GM10248 (cell line): ENCODE results near the gene ADAMTS3.

Experiments
- CTCF ChIA-PET: fragments of 300-600 bp; sonication (Branson Sonifier 250); formaldehyde crosslinking; extraction: SDS; loops from one replicate; lab custom pipeline; 2021; ENCODE audit warnings: antibody characterized with exemption; lab: Yijun Ruan, JAX
- POLR2A ChIA-PET: fragments of 350-650 bp; sonication (Branson Sonifier 250); formaldehyde crosslinking; extraction: SDS; loops from one replicate; lab custom pipeline; 2020; ENCODE audit warnings: antibody characterized with exemption; lab: Yijun Ruan, JAX
- DNase-seq: peaks from one replicate; pipeline ENCODE4 v3.0.0; 2012; ENCODE audit errors: extremely low spot score
- TF ChIP-seq, protein P1 (sequence below): IDR thresholded peaks from 2 replicates; pipeline ENCODE4 v1.5.1; 2012; ENCODE audit warnings: mild to moderate bottlenecking, low read depth; ENCODE audit errors: extremely low read depth, missing control alignments, control extremely low read depth

The ADAMTS3 gene

DNA sequence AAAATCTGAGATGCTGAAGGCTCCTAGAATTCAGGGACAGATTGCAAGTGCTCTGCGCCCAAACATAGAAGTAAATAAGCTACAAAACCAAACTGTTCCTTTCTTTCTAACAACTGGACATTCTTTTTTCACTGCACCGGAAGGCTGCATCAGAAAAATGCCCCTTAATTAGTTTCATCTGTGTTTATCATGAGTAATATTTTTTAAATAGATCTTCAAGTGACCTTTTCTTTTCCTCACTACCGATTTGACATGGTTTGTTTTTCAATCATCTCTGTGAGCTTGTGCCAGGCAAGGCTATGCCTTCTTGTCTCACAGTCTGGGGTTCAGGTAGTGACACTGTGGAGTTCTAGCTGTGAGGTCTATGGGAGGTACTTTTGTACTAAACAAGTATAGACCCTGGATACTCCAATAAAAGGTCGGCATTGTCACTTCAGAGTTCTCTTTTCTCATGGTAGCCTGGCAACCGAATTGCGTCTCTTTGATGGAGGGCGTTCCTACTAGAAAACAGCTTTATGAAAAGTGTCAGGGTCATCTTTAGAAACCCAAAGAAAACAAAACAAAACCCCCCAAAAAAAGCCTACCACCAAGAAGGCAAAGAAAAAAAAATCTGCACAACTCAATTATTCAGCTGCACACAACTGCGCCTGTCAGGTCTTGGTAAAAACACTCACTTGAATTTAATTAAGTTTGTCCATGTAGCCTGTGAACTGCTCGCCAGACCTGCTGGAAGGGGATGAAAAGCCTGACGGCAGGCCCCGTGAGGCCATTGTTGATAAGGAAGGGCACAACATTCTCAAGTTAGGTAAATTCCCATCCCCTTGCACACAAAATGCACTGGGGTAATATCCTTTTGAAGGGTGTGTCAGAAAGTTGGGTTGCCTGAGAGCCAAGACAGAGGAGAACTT lies 22.8 kb upstream of the ADAMTS3 start:
- no peak for DNase-seq
- ChIA-PET CTCF (no interaction called here), POLR2A (no interaction called here)
- TF ChIP-seq, protein P1, sequence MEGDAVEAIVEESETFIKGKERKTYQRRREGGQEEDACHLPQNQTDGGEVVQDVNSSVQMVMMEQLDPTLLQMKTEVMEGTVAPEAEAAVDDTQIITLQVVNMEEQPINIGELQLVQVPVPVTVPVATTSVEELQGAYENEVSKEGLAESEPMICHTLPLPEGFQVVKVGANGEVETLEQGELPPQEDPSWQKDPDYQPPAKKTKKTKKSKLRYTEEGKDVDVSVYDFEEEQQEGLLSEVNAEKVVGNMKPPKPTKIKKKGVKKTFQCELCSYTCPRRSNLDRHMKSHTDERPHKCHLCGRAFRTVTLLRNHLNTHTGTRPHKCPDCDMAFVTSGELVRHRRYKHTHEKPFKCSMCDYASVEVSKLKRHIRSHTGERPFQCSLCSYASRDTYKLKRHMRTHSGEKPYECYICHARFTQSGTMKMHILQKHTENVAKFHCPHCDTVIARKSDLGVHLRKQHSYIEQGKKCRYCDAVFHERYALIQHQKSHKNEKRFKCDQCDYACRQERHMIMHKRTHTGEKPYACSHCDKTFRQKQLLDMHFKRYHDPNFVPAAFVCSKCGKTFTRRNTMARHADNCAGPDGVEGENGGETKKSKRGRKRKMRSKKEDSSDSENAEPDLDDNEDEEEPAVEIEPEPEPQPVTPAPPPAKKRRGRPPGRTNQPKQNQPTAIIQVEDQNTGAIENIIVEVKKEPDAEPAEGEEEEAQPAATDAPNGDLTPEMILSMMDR = no peak

- CTCF ChIA-PET = no interaction called here
- DNase-seq = no peak
- POLR2A ChIA-PET = no interaction called here
- TF ChIP-seq, protein P1 = no peak
Observed at GRCh38 chr4:72587334-72587733, 18.3 kb upstream of the ADAMTS3 start.

- no peak for DNase-seq
- TF ChIP-seq, protein P1 = no peak
- ChIA-PET POLR2A (no interaction called here), CTCF (no interaction called here)
Observed at GRCh38 chr4:72582853-72583252, 13.8 kb upstream of the ADAMTS3 start.

DNA sequence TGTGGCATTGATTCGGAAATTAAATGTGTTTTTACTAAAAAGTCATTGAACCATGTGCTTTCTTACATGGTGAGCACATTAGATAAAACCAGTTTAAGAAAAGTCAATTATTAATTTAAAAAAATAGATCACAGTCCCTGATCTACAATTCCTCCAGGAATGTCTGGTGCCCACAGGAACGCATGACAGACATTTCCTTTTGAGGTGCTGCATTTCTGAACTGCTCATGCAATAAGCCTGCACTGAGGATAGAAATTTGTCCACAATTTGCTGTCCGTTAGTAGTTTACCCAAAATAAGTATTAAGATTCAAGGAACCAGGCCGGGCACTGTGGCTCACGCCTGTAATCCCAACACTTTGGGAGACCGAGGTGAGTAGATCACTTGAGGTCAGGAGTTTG lies 8.2 kb upstream of the ADAMTS3 start:
- TF ChIP-seq, protein P1 = no peak
- ChIA-PET POLR2A (no interaction called here), CTCF (no interaction called here)
- no peak for DNase-seq

DNA sequence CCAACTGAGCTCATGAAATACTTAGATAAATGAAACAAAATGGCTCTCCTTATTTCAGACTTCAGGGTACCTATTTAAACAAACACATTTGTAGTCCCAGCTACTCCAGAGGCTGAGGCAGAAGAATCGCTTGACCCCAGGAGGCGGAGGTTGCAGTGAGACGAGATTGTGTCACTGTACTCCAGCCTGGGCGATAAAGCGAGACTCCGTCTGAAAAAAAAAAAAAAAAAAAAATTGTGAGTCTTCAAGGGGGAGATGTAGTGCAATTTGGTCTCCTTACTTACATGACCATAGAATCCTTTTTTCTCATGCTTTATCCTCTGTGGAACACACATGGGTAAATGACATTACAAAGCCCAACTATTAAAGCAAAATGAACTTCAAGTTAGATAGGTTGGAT lies 2.3 kb upstream of the ADAMTS3 start:
- no peak for DNase-seq
- ChIA-PET CTCF (no interaction called here), POLR2A (no interaction called here)
- TF ChIP-seq, protein P1 = no peak

- no peak for DNase-seq
- ChIA-PET POLR2A (no interaction called here), CTCF (interaction anchor here (0.7 kb wide), 1 partner anchor 10 kb away, joined by 3 read pairs; no protein-coding TSS in a partner anchor)
- TF ChIP-seq, protein P1 = no peak
Observed at GRCh38 chr4:72569719-72570235, 756 bp upstream of the ADAMTS3 start.
